Measurements from ENCODE around the gene BAIAP2. TPM values are rescaled to one million over a fixed set of nuclear protein-coding genes. Genes with fewer than 3 reads are reported as not detected.
A peak's percentile ranks its signal among the peaks of the same experiment; 100 is the strongest.

The BAIAP2 gene
- total and polyA plus RNA-seq, 2 of the 13 experiments (the other 11 are each of a cell fraction or from before 2014, with no cell fraction given), result 22.5 to 24.0 TPM

- in situ Hi-C loops (cut with HindIII; ENCODE audit: extremely low pct_ligation_motif_present, low pct_unique_long_range_greater_than_20kb), result no loop called here
- Histone ChIP-seq H3K27me3 (ENCODE audit: control insufficient read depth in 1 of 2, insufficient read depth in 2 of 2, low read length in 2 of 2) (peaks cover 7 to 33% of the 10 kb centered on the region in 2 experiments; a peak in 4 of 5 replicates), H3K36me3 (replicated peaks in 1 of 2; ENCODE audit: control insufficient read depth in 1 of 2, insufficient read depth in 2 of 2, low read length in 2 of 2) (peaks cover 21 to 37% of the 10 kb centered on the region in 2 experiments; a peak in 4 of 5 replicates), H3K4me3 (replicated peaks in 1 of 3; ENCODE audit: insufficient read depth in 1 of 3, low read depth in 2 of 3, low read length in 3 of 3) (peak overlapping the region in 1 of 3 experiments; percentile 29; a peak in 1 of 6 replicates), H3K27ac (ENCODE audit: extremely low read length, insufficient read depth, low read length) (no peak overlapping the region), H3K9ac (ENCODE audit: insufficient read depth, low read depth, low read length) (peak overlapping the region; percentile 16; the same call in 1 of the 2 replicates), H4K20me1 (ENCODE audit: insufficient read depth, low read length) (0 out of 2 replicates have a peak, but pooled peaks cover 4% of the 10 kb centered on the region), H3K4me2 (ENCODE audit: low read depth, low read length) (peak overlapping the region; percentile 61), H3K79me2 (ENCODE audit: insufficient read depth, low read length) (no peaks in the 10 kb centered on the region), H3K9me3 (ENCODE audit: low read length) (no peaks in the 10 kb centered on the region), H3K4me1 (ENCODE audit: insufficient read depth, low read length) (peaks cover 39% of the 10 kb centered on the region), H2AFZ (ENCODE audit: low read length) (no peak overlapping the region)
- intact Hi-C loops (cut with micrococcal nuclease; ENCODE audit: unreplicated experiment), result no loop called here
- DNase-seq (ENCODE audit: low spot score), result peak; percentile 37
- POLR2A ChIA-PET, result interaction anchor here (0.9 to 2.0 kb wide), 8 partner anchors 8 to 238 kb away, joined by 3 to 10 read pairs (median 4); partner anchors contain the start of genes CHMP6, NDUFAF8 and TEPSIN
- no TSS peak for BruUV-seq (replicated peaks)
- ATAC-seq, result peak; percentile 55
- CTCF ChIA-PET (ENCODE audit: low intra/inter-chr PET ratio, low total read pairs), result no interaction called here
- peak; percentile 79 for FAIRE-seq
- WGBS (ENCODE audit: low lambda C conversion rate), result 45% methylated on average over 16 of the region's 18 CpGs
- TF ChIP-seq NCOR1 (IDR thresholded peaks at IDR 0.05; ENCODE audit: borderline replicate concordance, low read length) (0 out of 2 replicates have a peak, but pooled peaks have one; percentile 41), MTF1 (CRISPR knock-in tag; IDR thresholded peaks at IDR 0.05) (no peak), MYC (CRISPR knock-in tag; IDR thresholded peaks at IDR 0.05; ENCODE audit: borderline replicate concordance) (no peak), LCORL (IDR thresholded peaks at IDR 0.05) (no peak), LCORL (CRISPR knock-in tag; IDR thresholded peaks at IDR 0.05) (peak; percentile 48; the same call in 1 of the 2 replicates), HOXA7 (CRISPR knock-in tag; IDR thresholded peaks at IDR 0.05) (no peak), MAX (IDR thresholded peaks at IDR 0.05) (peak; percentile 58), MEIS1 (CRISPR knock-in tag; IDR thresholded peaks at IDR 0.05; ENCODE audit: borderline replicate concordance) (no peak), TBX2 (CRISPR knock-in tag; IDR thresholded peaks at IDR 0.05; ENCODE audit: borderline replicate concordance) (no peak), ZNF350 (CRISPR knock-in tag; IDR thresholded peaks at IDR 0.05; ENCODE audit: borderline replicate concordance, low read depth) (no peak), NFYC (CRISPR knock-in tag; IDR thresholded peaks at IDR 0.05) (no peak), ZNF543 (CRISPR knock-in tag; IDR thresholded peaks at IDR 0.05) (0 out of 2 replicates have a peak, but pooled peaks have one; percentile 7), PTBP1 (IDR thresholded peaks at IDR 0.05; ENCODE audit: low read depth, low read length, poor library complexity, severe bottlenecking) (no peak)
- TF ChIP-seq, protein P1, sequence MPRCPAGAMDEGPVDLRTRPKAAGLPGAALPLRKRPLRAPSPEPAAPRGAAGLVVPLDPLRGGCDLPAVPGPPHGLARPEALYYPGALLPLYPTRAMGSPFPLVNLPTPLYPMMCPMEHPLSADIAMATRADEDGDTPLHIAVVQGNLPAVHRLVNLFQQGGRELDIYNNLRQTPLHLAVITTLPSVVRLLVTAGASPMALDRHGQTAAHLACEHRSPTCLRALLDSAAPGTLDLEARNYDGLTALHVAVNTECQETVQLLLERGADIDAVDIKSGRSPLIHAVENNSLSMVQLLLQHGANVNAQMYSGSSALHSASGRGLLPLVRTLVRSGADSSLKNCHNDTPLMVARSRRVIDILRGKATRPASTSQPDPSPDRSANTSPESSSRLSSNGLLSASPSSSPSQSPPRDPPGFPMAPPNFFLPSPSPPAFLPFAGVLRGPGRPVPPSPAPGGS (CRISPR knock-in tag; IDR thresholded peaks at IDR 0.05), result peak; percentile 60; the same call in 1 of the 2 replicates
- TF ChIP-seq, protein P2, sequence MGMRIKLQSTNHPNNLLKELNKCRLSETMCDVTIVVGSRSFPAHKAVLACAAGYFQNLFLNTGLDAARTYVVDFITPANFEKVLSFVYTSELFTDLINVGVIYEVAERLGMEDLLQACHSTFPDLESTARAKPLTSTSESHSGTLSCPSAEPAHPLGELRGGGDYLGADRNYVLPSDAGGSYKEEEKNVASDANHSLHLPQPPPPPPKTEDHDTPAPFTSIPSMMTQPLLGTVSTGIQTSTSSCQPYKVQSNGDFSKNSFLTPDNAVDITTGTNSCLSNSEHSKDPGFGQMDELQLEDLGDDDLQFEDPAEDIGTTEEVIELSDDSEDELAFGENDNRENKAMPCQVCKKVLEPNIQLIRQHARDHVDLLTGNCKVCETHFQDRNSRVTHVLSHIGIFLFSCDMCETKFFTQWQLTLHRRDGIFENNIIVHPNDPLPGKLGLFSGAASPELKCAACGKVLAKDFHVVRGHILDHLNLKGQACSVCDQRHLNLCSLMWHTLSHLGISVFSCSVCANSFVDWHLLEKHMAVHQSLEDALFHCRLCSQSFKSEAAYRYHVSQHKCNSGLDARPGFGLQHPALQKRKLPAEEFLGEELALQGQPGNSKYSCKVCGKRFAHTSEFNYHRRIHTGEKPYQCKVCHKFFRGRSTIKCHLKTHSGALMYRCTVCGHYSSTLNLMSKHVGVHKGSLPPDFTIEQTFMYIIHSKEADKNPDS (CRISPR knock-in tag; IDR thresholded peaks at IDR 0.05), result no peak
- TF ChIP-seq, protein P3, sequence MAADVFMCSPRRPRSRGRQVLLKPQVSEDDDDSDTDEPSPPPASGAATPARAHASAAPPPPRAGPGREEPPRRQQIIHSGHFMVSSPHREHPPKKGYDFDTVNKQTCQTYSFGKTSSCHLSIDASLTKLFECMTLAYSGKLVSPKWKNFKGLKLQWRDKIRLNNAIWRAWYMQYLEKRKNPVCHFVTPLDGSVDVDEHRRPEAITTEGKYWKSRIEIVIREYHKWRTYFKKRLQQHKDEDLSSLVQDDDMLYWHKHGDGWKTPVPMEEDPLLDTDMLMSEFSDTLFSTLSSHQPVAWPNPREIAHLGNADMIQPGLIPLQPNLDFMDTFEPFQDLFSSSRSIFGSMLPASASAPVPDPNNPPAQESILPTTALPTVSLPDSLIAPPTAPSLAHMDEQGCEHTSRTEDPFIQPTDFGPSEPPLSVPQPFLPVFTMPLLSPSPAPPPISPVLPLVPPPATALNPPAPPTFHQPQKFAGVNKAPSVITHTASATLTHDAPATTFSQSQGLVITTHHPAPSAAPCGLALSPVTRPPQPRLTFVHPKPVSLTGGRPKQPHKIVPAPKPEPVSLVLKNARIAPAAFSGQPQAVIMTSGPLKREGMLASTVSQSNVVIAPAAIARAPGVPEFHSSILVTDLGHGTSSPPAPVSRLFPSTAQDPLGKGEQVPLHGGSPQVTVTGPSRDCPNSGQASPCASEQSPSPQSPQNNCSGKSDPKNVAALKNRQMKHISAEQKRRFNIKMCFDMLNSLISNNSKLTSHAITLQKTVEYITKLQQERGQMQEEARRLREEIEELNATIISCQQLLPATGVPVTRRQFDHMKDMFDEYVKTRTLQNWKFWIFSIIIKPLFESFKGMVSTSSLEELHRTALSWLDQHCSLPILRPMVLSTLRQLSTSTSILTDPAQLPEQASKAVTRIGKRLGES (CRISPR knock-in tag; IDR thresholded peaks at IDR 0.05; ENCODE audit: borderline replicate concordance), result no peak
Observed at GRCh38 chr17:81000631-81001357, 34.2 kb upstream of the BAIAP2 start.
